Measurements from ENCODE around the gene SMNDC1.

DNA sequence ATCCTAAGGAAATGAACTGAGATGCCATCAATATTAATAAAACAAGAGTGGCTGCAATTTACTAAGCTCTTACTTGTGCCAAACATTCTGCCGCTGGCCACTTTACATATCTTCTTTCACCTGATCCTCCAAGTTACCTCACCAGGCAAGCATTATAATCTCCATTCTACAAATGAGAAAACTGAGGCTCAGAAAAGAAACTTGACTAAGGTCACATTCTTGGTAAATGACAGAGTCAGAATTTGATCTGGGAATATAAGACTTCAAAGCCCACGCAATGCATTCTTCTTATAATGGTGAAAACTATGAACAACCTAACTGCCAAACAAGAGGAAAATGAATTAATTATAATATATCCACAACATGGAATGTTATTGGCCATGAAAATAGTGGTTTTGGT, 46.1 kb upstream of the SMNDC1 start:
- TF ChIP-seq POLR2AphosphoS5 (IDR thresholded peaks at IDR 0.05) (no peak), POLR2A (IDR thresholded peaks at IDR 0.05) (no peak)
